HT-29 (cell line): Measurements from ENCODE around the gene CDC123. TPM values are rescaled to one million over a fixed set of nuclear protein-coding genes. Genes with fewer than 3 reads are reported as not detected.
"Not testable (repeated sequence)": the region's sequence is repeated elsewhere in the genome, so short reads cannot be mapped to it uniquely, and the experiment has no call there.

Source experiments
- DNase-seq: peaks from one replicate; pipeline ENCODE4 v3.0.0-alpha.2; 2015; ENCODE audit warnings: low spot score
- total RNA-seq: library from RNA; depleted of rRNA; stranded (reverse); fragments of >200 nt; shearing (Covaris generic); gene quantifications from 2 replicates; pipeline ENCODE4 v1.2.3, GENCODE V29; 2014

Gene CDC123
- total RNA-seq, 1 experiment from 2014 or later, result 116 TPM

GRCh38 chr10:12235116-12235694 is 39.2 kb downstream of the CDC123 start:
- no peak for DNase-seq

DNA sequence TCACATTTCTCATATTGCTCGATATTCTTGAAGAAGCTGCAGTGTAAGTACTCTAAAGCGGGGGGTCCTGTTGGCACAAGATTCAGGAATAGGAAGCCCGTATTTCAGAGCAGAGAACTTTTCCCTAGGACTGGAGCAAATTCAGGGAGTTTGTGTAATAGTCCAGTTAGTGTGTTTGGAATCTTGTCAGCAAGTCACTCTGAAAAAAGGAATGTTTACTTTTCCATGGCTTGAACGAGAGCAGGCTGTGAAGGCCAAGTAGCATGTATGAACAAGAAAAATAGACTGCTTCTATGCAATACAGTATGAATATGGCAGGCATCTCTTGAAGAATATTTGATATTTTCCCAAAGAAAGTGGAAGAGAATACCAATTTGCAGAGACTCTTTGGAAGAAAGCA is 39.8 kb downstream of the CDC123 start:
- no peak for DNase-seq

DNA sequence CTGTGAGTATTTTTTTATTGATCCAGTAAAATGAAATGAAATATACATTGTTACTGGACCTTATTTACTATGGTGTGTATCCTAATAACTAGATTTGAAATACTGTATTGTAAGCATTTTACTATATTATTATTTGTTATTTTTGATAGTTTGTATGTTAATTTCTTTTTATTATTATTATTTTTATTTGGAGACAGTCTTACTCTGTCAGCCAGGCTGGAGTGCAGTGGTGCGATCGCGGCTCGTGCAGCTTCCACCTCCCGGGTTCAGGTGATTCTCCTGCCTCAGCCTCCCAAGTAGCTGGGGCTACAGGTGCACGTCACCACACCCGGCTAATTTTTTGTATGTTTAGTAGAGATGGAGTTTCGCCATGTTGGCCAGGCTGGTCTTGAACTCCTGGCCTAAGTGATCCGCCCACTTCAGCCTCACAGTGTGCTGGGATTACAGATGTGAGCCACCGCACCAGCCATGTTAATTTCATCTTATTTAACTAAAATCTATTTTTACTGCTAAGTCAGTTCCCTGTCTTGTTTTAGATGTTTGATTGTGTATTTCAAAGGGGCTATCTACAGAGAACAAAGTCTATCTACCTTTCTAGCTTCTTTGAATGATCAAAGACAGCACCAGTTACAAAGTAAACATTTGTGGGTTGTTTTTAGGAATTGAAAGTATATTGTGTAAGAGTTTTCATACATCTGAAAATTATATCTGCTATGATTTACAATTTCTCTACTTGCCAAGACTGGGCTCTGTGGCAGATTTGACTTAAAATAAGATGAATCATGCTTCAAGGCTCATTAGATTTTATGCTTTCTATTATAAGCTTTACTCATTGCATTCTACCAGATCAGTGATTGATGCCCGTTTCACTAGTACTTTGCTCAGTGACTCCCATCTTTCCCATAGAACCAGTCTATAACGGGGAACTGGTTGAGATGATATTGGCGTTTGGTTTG is 41.6 kb downstream of the CDC123 start:
- no peak for DNase-seq

DNA sequence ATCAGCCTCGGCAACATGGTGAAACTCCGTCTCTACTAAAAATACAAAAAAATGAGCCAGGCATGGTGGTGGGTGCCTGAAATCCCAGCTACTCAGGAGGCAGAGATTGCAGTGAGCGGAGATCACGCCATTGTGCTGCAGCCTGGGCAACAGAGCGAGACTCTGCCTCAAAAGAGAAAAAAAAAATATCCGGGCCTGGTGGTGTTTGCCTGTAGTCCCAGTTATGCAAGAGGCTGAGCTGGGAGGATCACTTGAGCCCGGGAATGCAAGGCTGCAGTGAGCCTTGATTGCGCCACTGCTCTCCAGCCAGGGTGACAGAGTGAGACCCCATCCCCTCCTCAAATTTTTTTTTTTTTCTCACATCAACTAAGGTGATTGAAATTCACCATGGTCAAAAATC is 42.8 kb downstream of the CDC123 start:
- no peak for DNase-seq

DNA sequence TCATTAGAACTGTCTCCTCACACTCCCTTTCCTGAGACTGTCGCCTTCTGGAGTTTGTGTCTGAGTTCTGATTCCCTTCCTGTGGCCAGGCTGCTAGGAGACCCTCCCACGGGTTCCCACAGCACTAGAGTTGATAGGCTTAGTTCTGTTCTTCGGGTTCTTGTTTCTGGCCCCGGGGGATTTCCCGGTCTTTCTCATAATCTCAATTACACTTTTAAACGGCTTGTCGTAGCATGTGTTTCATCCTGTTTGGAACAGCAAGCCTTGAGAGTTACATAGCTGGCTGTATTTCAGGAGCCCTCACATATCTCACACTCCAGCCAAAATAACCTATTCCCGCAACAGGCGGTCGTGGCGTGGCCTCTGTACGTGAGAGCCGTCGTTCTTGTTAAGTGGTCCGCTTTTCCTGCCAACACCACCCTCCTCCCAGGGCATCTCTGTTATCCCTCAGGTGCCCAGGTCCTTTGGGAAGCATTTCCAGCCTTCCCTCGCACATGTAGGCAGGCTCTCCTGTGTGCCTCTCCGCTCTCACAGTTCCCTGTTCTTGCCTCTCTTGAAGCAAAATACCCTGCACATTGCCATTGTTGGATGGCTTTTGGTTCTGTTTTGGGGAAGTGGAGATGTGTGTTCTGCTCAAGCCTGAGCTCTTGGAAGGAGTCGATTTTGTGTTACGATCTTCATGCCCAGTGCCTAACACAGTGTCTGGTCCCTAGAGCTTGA is 46.0 kb downstream of the CDC123 start:
- no peak for DNase-seq

GRCh38 chr10:12243864-12244620 is 48.1 kb downstream of the CDC123 start:
- no peak for DNase-seq

- DNase-seq, result no peak
These were observed 54.2 kb downstream of the CDC123 start for GRCh38 chr10:12250181-12250580.

- not testable (repeated sequence) for DNase-seq
These were observed 54.7 kb downstream of the CDC123 start for GRCh38 chr10:12250702-12251101.

DNA sequence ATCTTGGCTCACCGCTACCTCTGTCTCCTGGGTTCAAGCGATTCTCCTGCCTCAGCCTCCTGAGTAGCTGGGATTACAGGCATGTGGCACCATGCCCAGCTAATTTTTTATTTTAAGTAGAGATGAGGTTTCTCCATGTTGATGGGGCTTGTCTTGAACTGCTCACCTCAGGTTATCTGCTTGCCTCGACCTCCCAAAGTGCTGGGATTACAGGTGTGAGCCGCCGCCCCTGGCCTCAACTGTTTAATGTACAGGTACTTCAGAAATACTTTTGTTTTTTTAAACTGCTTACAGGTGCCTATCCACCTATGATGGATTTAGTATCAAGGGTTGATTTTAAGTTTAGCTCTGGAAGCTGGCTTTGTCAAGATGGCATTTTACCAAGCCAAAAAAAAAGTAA is 55.6 kb downstream of the CDC123 start:
- no peak for DNase-seq

GRCh38 chr10:12252882-12253546 is 57.0 kb downstream of the CDC123 start:
- DNase-seq, result peak; percentile 55

GRCh38 chr10:12255048-12255447 is 59.1 kb downstream of the CDC123 start:
- no peak for DNase-seq

GRCh38 chr10:12259988-12260387 is 64.0 kb downstream of the CDC123 start:
- no peak for DNase-seq

GRCh38 chr10:12262278-12262981 is 66.4 kb downstream of the CDC123 start:
- peak; percentile 39 for DNase-seq

GRCh38 chr10:12264204-12264940 is 68.4 kb downstream of the CDC123 start:
- DNase-seq, result peak; percentile 76

- DNase-seq, result no peak
These were observed 73.1 kb downstream of the CDC123 start for GRCh38 chr10:12269056-12269455.

DNA sequence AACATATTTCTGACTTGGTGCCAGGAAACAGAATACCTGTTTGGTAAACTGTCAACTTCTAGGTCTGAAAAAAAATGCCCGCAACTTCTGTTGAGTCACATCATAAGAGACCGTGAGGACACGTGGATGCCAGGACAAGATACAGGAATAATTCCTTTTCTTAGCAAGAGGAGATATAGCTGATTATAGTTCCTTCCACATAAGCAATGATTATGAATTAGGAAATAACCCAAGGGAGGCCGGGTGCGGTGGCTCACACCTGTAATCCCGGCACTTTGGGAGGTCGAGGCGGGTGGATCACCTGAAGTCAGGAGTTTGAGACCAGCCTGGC is 75.2 kb downstream of the CDC123 start:
- peak; percentile 84 for DNase-seq

- not testable (repeated sequence) for DNase-seq
These were observed 81.9 kb downstream of the CDC123 start for GRCh38 chr10:12277862-12278261.

DNA sequence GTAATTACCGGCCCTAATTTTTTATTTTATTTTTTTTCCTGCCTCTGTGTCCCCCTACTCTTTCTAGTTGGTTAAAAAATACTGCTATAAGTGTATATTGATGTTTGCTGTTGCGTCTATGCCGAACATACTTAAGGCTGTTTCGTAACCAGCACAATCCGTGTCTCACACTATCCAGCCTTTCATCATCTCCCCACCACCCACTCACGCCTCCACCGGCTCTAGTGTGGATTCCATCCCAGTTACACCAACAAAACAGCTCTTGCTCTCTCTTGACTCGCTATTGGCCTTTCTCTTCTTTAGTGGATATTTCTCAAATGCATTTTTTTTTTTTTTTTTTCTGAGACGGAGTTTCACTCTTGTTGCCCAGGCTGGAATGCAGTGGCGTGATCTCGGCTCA is 83.3 kb downstream of the CDC123 start:
- DNase-seq, result no peak

- DNase-seq, result no peak
These were observed 91.8 kb downstream of the CDC123 start for GRCh38 chr10:12287772-12288171.

DNA sequence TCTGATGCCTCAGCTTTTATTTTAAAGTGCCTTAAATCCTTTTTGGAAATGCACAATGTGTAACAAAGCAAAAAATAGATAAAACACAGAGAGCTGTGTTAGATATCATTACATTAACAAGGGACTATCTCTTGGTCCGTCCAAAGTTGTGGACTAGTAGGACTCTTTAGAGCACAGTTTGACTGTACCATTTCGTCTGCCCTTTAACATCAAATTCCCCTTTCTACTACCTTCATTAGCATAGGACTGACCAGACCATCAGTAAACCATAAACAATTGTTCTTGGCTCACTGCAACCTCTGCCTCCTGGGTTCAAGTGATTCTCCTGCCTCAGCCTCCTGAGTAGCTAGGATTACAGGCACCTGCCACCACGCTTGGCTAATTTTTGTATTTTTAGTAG is 101.8 kb downstream of the CDC123 start:
- DNase-seq, result not testable (repeated sequence)
